Ramos (cell line): ENCODE results near the gene NDUFB5.

Experiments
- in situ Hi-C: fragments of 300-500 bp; cut with MboI; formaldehyde crosslinking; loops from one replicate; pipeline ENCODE4 v1.14.3; 2022; ENCODE audit warnings: low sequenced_read_pairs; ENCODE audit not compliant: unreplicated experiment

Gene NDUFB5

GRCh38 chr3:179604321-179605078 lies at the start of gene NDUFB5, which contains the start of gene MRPL47:
Gene NDUFB5 (plus strand): TSS chr3:179604794. CDS start chr3:179604816, 22 bp downstream.
Gene MRPL47 (minus strand): TSS chr3:179604638. CDS start chr3:179604624, 14 bp downstream.
- in situ Hi-C loops = no loop called here

DNA sequence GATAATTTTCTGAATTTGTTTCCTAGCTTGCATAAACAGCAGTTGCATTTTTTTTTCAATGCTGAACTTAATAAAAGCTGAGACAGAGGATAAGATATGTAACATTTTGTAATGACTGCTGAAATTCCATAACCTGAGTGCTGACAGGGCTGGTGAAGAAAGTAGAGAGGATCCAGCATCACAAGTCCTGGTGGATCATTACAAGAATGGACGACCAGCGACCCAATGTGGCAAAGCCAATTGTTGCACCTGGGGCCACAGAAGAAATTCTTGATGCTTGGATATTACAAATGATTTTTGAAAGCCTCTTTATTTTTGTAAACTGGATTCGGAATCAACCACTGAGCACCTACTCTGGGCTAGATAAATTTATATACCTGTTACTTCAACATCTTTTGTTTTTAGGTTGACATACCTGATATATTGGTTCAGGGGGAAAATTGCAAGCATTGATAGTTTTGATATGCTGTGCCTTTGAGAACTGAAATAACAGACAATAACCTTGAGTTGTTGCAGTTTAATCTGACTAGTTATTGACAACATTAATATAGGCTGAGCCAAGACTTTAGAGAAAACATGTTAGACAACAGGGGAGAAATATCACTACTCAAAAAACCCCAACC lies 45.7 kb upstream of the NDUFB5 start:
- in situ Hi-C loops = loop anchor here (10.0 kb wide), 1 partner anchor 544 kb away; no protein-coding TSS in a partner anchor

DNA sequence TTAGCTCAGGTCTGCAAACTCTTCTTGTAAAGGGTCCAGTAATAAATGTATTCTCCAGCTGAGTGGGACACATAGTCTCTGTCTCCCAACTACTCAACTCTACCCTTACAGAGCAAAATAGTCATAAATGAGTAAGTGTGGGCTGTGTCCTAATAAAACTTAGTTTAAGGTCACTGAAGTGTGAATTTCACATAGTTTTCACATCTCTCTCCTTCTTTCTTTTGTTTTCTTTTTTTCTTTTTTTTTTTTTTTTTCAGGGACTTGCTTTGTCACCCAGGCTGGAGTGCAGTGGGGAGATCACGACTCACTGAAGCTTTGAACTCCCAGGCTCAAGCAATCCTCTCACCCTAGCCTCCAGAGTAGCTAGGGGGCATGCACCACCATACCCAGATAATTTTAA lies 43.8 kb upstream of the NDUFB5 start:
- in situ Hi-C loops = loop anchor here (10.0 kb wide), 1 partner anchor 406 kb away; no protein-coding TSS in a partner anchor

DNA sequence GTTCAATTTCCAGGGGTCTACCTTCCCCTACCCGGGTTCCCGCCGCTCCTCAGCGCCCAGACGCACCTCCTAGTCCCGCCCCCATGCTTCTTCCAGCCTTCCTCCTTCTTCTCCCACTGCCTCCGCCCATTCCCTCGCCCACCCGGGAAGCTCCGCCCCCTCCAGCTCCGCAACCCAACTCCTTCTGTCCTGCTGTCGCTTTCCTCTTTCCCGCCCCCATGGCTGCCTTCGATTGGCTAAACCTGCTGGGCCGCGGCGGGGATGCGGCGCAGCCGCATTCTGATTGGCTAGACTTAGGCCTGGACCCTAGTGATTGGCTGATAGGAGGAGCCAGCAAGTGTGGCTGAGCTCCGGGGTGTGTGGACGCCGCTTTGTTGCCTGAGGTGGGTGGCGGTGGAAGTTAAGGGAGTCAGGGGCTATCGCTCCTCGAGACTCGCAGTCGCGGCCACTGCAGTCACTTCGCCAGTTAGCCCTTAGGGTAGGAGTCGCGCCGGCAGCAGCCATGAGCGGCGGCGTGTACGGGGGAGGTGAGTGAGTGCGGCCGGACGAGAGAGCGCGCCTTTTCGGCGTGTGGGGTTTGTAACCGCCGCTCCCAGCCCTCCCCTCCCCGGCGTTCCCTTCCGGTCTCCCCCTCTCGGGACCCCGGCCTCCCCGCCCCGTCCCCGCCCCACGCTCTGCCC lies 41.9 kb upstream of the NDUFB5 start, which contains the start of gene ACTL6A:
ACTL6A (plus strand) TSS at position 336 of the 680 bp plus-strand sequence; CDS start at position 503, 167 bp downstream.
- in situ Hi-C loops = loop anchor here (10.0 kb wide), 1 partner anchor 408 kb away; no protein-coding TSS in a partner anchor

DNA sequence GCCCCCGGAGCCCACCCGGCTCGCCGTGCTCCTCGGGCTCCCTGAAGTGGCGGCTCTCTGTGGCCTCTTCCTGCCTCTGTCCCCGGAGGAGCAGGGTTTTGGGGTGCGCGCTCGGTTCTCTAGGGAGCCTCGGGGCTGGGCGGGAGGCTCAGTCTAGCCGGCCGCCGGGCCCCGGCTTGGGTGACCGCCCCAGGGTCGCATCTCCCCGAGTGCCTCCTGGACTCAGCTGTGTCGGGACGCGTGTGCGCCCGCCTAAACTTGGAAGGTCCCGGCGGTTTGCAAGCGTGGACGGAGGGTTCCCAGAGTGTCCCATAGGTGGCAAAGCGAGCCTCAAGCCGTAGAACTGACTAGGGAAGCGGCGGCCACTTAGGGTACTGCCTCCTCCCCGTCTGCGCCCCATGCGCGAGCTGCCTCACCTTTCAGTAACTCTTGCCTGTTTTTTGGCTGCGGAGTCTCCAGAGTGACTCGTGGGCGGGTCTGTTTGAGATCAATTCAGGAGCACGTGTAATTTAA lies 41.3 kb upstream of the NDUFB5 start:
- in situ Hi-C loops = loop anchor here (10.0 kb wide), 1 partner anchor 409 kb away; no protein-coding TSS in a partner anchor

GRCh38 chr3:179565496-179565895 lies 39.1 kb upstream of the NDUFB5 start:
- in situ Hi-C loops = loop anchor here (5.0 to 10.0 kb wide), 2 partner anchors 228 to 411 kb away; no protein-coding TSS in a partner anchor

DNA sequence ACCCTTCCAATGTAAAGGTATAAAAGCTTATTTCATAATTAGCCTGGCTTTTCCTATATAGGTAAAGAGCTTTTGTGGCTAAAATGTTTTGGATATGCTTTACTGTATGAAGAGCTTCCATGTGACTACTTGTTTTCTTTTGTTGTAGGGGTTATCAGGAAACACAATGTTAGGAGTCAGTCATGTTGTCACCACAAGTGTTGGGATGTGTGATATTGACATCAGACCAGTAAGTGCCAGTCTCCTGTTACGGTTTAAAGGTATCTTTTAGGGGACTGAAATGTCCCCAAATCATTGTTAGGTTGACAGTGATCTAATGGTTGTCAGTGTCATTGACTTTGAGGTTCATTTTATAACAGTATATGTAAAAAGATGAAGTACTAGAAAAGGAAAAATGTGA lies 23.6 kb upstream of the NDUFB5 start:
- in situ Hi-C loops = no loop called here

DNA sequence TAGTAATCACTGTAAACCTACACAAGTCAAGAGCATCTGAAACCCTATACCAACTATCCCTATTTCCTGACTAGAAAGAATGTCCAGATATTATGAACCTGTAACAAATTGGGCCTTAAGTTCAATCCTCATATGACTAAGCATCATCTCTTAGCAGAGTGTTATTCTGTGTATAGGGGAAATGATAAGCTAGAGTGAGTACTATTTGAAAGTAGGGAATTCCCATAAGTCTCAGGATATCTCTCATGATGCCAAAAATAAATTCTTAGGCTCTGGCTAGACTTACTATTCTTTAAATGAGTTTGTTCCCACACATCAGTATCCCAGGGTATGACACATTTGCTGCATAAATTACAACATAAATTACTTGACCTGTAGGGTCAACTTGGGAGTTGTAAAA lies 15.5 kb upstream of the NDUFB5 start:
- in situ Hi-C loops = no loop called here

GRCh38 chr3:179590669-179591068 lies 13.9 kb upstream of the NDUFB5 start:
- in situ Hi-C loops = no loop called here

- in situ Hi-C loops = no loop called here
These were observed 13.3 kb upstream of the NDUFB5 start for GRCh38 chr3:179591313-179591712.

- in situ Hi-C loops = no loop called here
These were observed 5.1 kb upstream of the NDUFB5 start for GRCh38 chr3:179599531-179599930.

DNA sequence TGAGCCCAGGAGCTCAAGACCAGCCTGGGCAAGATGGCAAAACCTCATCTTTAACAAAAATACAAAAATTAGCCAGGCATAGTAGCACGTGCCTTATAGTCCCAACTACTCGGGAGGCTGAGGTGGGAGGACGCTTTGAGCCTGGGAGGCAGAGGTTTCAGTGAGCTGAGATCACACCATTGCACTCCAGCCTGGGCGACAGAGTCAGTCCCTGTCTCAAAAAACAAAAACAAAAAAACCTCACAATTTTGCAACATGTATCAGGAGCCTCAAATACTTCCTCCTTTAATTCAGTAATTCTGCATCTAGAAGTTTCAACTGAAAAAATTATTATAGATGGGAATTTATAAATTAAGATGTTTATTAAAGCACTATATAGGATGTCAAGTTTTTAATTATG lies 1.3 kb upstream of the NDUFB5 start:
- in situ Hi-C loops = no loop called here

- in situ Hi-C loops = no loop called here
These were observed 763 bp upstream of the NDUFB5 start for GRCh38 chr3:179603831-179604230.

GRCh38 chr3:179606534-179607085 lies 2.0 kb downstream of the NDUFB5 start:
- in situ Hi-C loops = no loop called here

GRCh38 chr3:179608931-179609720 lies 4.5 kb downstream of the NDUFB5 start:
- in situ Hi-C loops = no loop called here

DNA sequence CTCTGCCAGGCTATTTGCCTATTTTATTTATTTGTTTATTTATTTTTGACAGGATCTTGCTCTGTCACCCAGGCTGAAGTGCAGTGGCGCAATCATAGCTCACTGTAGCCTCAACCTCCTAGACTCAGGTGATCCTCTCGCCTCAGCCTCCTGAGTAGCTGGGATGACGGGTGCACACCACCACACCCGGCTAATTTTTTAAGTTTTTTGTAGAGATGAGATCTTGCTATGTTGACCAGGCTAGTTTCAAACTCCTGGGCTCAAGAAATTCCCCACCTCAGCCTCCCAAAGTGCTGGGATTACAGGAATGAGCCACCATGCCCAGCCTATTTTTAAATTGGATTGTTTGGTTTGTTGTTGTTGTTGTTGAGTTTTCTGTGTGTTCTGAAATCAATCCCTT lies 5.5 kb downstream of the NDUFB5 start:
- in situ Hi-C loops = no loop called here

DNA sequence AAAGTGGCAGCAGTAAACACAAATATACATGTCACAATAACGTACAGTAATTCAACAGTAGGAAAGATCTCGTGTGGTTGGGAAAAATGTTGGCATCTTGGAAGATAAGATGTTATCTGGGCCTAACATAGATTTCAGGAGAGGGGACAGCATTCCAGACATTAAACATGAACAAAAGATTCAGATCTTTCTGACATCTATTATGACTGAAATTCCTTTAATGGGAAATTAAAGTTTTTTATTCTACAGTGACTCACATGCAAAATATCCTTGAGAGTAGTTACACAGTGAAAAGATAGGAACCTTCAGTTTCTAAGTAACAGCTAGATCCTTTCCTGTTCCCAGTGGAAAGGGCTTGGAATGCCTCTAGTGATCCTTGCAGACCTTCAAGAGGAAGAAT lies 9.2 kb downstream of the NDUFB5 start:
- in situ Hi-C loops = no loop called here

- in situ Hi-C loops = no loop called here
These were observed 11.0 kb downstream of the NDUFB5 start for GRCh38 chr3:179615458-179616173.

DNA sequence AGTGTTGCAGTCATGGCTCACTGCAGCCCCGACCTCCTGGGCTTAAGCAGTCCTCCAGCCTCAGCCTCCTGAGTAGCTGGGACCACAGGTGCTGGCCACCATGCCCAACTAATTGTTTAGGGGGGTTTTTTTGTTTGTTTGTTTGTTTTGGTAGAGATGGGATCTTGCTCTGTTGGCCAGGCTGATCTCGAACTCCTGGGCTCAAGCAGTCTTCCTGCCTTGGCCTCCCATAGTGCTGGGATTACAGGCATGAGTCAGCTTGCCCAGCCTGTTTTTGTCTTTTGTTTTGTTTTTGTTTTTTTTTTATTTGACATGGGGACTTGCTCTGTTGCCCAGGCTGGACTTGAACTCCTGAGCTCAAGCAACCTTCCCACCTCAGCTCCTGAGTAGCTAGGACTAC lies 17.4 kb downstream of the NDUFB5 start:
- in situ Hi-C loops = no loop called here
